ENCODE data around the gene FAIM2. TPM values are rescaled to one million over a fixed set of nuclear protein-coding genes. Genes with fewer than 3 reads are reported as not detected.

Gene FAIM2
- total RNA-seq, 1 experiment from 2014 or later = not detected

- no peaks in the 10 kb centered on the region for H3K36me3 Mint-ChIP-seq (ENCODE audit: insufficient read depth, unreplicated experiment)
- no peak for DNase-seq
- H3K4me1 Mint-ChIP-seq (ENCODE audit: low read depth, unreplicated experiment) = no peaks in the 10 kb centered on the region
- no peaks in the 10 kb centered on the region for H3K9me3 Mint-ChIP-seq (ENCODE audit: low read depth, unreplicated experiment)
- intact Hi-C loops (cut with micrococcal nuclease; ENCODE audit: unreplicated experiment) = no loop called here
- CTCF ChIA-PET = no interaction called here
- H3K27me3 Mint-ChIP-seq (ENCODE audit: unreplicated experiment) = peaks cover 29% of the 10 kb centered on the region
- TF ChIP-seq, protein P1, sequence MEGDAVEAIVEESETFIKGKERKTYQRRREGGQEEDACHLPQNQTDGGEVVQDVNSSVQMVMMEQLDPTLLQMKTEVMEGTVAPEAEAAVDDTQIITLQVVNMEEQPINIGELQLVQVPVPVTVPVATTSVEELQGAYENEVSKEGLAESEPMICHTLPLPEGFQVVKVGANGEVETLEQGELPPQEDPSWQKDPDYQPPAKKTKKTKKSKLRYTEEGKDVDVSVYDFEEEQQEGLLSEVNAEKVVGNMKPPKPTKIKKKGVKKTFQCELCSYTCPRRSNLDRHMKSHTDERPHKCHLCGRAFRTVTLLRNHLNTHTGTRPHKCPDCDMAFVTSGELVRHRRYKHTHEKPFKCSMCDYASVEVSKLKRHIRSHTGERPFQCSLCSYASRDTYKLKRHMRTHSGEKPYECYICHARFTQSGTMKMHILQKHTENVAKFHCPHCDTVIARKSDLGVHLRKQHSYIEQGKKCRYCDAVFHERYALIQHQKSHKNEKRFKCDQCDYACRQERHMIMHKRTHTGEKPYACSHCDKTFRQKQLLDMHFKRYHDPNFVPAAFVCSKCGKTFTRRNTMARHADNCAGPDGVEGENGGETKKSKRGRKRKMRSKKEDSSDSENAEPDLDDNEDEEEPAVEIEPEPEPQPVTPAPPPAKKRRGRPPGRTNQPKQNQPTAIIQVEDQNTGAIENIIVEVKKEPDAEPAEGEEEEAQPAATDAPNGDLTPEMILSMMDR (IDR thresholded peaks at IDR 0.05; ENCODE audit: unreplicated experiment) = no peak
- no TSS peak for BruUV-seq (replicated peaks)
- H3K4me3 Mint-ChIP-seq (ENCODE audit: low read depth, unreplicated experiment) = no peak overlapping the region
- H3K27ac Mint-ChIP-seq (ENCODE audit: unreplicated experiment) = no peak overlapping the region
Observed at GRCh38 chr12:49887091-49887490, 16.6 kb downstream of the FAIM2 start.

- Mint-ChIP-seq H3K27me3 (ENCODE audit: unreplicated experiment) (peaks cover 26% of the 10 kb centered on the region), H3K4me3 (ENCODE audit: low read depth, unreplicated experiment) (no peak overlapping the region), H3K4me1 (ENCODE audit: low read depth, unreplicated experiment) (no peaks in the 10 kb centered on the region), H3K36me3 (ENCODE audit: insufficient read depth, unreplicated experiment) (no peaks in the 10 kb centered on the region), H3K27ac (ENCODE audit: unreplicated experiment) (no peak overlapping the region), H3K9me3 (ENCODE audit: low read depth, unreplicated experiment) (no peaks in the 10 kb centered on the region)
- DNase-seq = no peak
- BruUV-seq (replicated peaks) = no TSS peak
- CTCF ChIA-PET = no interaction called here
- TF ChIP-seq, protein P1 (IDR thresholded peaks at IDR 0.05; ENCODE audit: unreplicated experiment) = no peak
- intact Hi-C loops (cut with micrococcal nuclease; ENCODE audit: unreplicated experiment) = no loop called here
Observed at GRCh38 chr12:49885663-49886461, 17.8 kb downstream of the FAIM2 start.

DNA sequence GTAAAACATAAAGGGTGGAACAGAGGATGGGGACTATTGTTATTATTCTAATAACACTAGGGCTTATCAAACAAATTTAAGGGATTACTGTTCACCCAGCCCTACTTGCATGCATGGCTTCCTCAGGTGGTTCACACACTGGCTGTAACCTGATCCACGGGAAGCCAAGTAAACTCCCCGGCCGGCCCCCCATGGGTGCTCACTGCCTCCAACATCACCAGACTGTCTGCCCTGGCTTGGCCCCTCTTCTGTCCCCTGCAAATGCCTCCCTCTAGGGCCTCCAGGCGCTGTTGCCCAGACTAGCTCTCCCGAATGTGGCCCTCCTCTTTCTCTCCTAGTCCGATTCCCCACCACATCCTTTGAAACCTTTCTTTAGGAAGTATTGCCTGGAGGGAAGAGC lies 18.6 kb downstream of the FAIM2 start:
- Mint-ChIP-seq H3K27ac (ENCODE audit: unreplicated experiment) (no peak overlapping the region), H3K4me1 (ENCODE audit: low read depth, unreplicated experiment) (no peaks in the 10 kb centered on the region), H3K36me3 (ENCODE audit: insufficient read depth, unreplicated experiment) (no peaks in the 10 kb centered on the region), H3K4me3 (ENCODE audit: low read depth, unreplicated experiment) (no peak overlapping the region), H3K27me3 (ENCODE audit: unreplicated experiment) (peaks cover 26% of the 10 kb centered on the region), H3K9me3 (ENCODE audit: low read depth, unreplicated experiment) (peaks cover 3% of the 10 kb centered on the region)
- TF ChIP-seq, protein P1 (IDR thresholded peaks at IDR 0.05; ENCODE audit: unreplicated experiment) = no peak
- BruUV-seq (replicated peaks) = no TSS peak
- intact Hi-C loops (cut with micrococcal nuclease; ENCODE audit: unreplicated experiment) = no loop called here
- CTCF ChIA-PET = no interaction called here
- DNase-seq = no peak

DNA sequence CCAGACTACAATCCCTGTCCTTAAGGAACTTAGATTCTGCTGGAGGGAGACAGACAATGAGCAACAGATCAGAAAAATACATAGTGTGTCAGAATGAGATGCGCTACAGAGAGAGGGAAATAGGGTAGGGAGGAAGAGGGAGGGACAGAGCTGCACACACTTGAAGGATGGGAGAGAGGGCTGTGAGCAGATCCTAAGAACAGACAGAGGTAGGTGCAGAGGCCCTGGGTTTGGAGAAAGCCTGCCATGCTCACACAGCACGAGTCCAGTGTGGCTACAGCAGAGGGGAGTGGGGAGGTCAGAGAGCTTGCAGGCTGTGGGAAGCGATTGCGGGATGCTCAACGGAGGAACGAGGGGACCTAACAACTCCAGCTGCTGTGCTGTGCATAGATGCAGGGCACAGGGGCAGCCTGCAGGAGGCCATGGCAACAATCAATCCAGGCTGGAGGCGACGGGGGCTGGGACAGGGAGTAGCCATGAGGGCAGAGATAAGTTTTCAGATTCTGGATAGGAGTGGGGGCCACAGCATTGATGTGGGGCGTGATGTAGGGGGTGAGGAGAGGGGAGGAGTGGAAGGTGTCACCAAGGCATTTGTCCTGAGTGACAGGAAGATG lies 20.7 kb downstream of the FAIM2 start:
- no peak overlapping the region for H3K27ac Mint-ChIP-seq (ENCODE audit: unreplicated experiment)
- peaks cover 4% of the 10 kb centered on the region for H3K9me3 Mint-ChIP-seq (ENCODE audit: low read depth, unreplicated experiment)
- no peak for DNase-seq
- H3K27me3 Mint-ChIP-seq (ENCODE audit: unreplicated experiment) = peaks cover 26% of the 10 kb centered on the region
- no peak overlapping the region for H3K4me3 Mint-ChIP-seq (ENCODE audit: low read depth, unreplicated experiment)
- TF ChIP-seq, protein P1 (IDR thresholded peaks at IDR 0.05; ENCODE audit: unreplicated experiment) = no peak
- H3K36me3 Mint-ChIP-seq (ENCODE audit: insufficient read depth, unreplicated experiment) = no peaks in the 10 kb centered on the region
- CTCF ChIA-PET = no interaction called here
- no TSS peak for BruUV-seq (replicated peaks)
- intact Hi-C loops (cut with micrococcal nuclease; ENCODE audit: unreplicated experiment) = no loop called here
- no peaks in the 10 kb centered on the region for H3K4me1 Mint-ChIP-seq (ENCODE audit: low read depth, unreplicated experiment)
